ENCODE data around the gene S100P.
"Not testable (repeated sequence)": the region's sequence is repeated elsewhere in the genome, so short reads cannot be mapped to it uniquely, and the experiment has no call there.

S100P gene

GRCh38 chr4:6721121-6721520 is 27.4 kb downstream of the S100P start:
- Histone ChIP-seq H3K36me3 (ENCODE audit: control insufficient read depth in 4 of 4, insufficient read depth in 4 of 4, low read length in 3 of 4) (peaks cover 0 to 3% (median 0%) of the 10 kb centered on the region in 4 experiments), H3K27me3 (replicated peaks in 2 of 5; ENCODE audit: control insufficient read depth in 4 of 5, insufficient read depth in 5 of 5, low read length in 4 of 5) (no peaks in the 10 kb centered on the region), H3K4me1 (ENCODE audit: control extremely low read depth in 1 of 4, control insufficient read depth in 4 of 4, insufficient read depth in 4 of 4, low read length in 3 of 4) (peaks cover 8 to 19% (median 14%) of the 10 kb centered on the region in 4 experiments), H3K27ac (ENCODE audit: insufficient read depth in 1 of 2, low read depth in 1 of 2, low read length in 2 of 2, poor library complexity in 1 of 2, severe bottlenecking in 2 of 2) (no peak overlapping the region), H3K9me3 (ENCODE audit: control extremely low read depth in 1 of 5, control insufficient read depth in 4 of 5, insufficient read depth in 2 of 5, low read depth in 1 of 5, low read length in 4 of 5) (no peaks in the 10 kb centered on the region), H3K4me3 (ENCODE audit: control insufficient read depth in 1 of 7, extremely low read depth in 1 of 7, insufficient read depth in 4 of 7, low read depth in 2 of 7, low read length in 6 of 7) (no peak overlapping the region)
- ChIA-PET POLR2A (no interaction called here), CTCF (interaction anchor here (0.7 to 6.8 kb wide), 6 partner anchors 8 to 165 kb away, joined by 3 to 84 read pairs (median 6); no protein-coding TSS in a partner anchor)
- 99% methylated on average over 9 of the region's 10 CpGs for WGBS (ENCODE audit: insufficient coverage)
- no peak for DNase-seq

GRCh38 chr4:6722891-6723290 is 29.2 kb downstream of the S100P start:
- WGBS (ENCODE audit: insufficient coverage), result 97% methylated on average over 12 of the region's 12 CpGs
- Histone ChIP-seq H3K27me3 (replicated peaks in 2 of 5; ENCODE audit: control insufficient read depth in 4 of 5, insufficient read depth in 5 of 5, low read length in 4 of 5) (no peaks in the 10 kb centered on the region), H3K4me1 (ENCODE audit: control extremely low read depth in 1 of 4, control insufficient read depth in 4 of 4, insufficient read depth in 4 of 4, low read length in 3 of 4) (peaks cover 0 to 6% (median 2%) of the 10 kb centered on the region in 4 experiments), H3K4me3 (ENCODE audit: control insufficient read depth in 1 of 7, extremely low read depth in 1 of 7, insufficient read depth in 4 of 7, low read depth in 2 of 7, low read length in 6 of 7) (no peak overlapping the region), H3K36me3 (ENCODE audit: control insufficient read depth in 4 of 4, insufficient read depth in 4 of 4, low read length in 3 of 4) (peaks cover 0 to 3% (median 0%) of the 10 kb centered on the region in 4 experiments), H3K27ac (ENCODE audit: insufficient read depth in 1 of 2, low read depth in 1 of 2, low read length in 2 of 2, poor library complexity in 1 of 2, severe bottlenecking in 2 of 2) (no peak overlapping the region), H3K9me3 (ENCODE audit: control extremely low read depth in 1 of 5, control insufficient read depth in 4 of 5, insufficient read depth in 2 of 5, low read depth in 1 of 5, low read length in 4 of 5) (no peaks in the 10 kb centered on the region)
- ChIA-PET CTCF (interaction anchor here (1.6 to 2.2 kb wide), 3 partner anchors 56 to 163 kb away, joined by 3 to 8 read pairs (median 8); no protein-coding TSS in a partner anchor), POLR2A (no interaction called here)
- DNase-seq, result no peak

GRCh38 chr4:6723851-6724250 is 30.2 kb downstream of the S100P start:
- H3K27ac ChIP-seq (ENCODE audit: insufficient read depth in 1 of 2, low read depth in 1 of 2, low read length in 2 of 2, poor library complexity in 1 of 2, severe bottlenecking in 2 of 2), result no peak overlapping the region
- DNase-seq, result no peak
- POLR2A ChIA-PET, result no interaction called here
- H3K4me3 ChIP-seq (ENCODE audit: control insufficient read depth in 1 of 7, extremely low read depth in 1 of 7, insufficient read depth in 4 of 7, low read depth in 2 of 7, low read length in 6 of 7), result no peak overlapping the region
- no peaks in the 10 kb centered on the region for H3K36me3 ChIP-seq (ENCODE audit: control insufficient read depth in 4 of 4, insufficient read depth in 4 of 4, low read length in 3 of 4)
- peaks cover 0 to 6% (median 2%) of the 10 kb centered on the region in 4 experiments for H3K4me1 ChIP-seq (ENCODE audit: control extremely low read depth in 1 of 4, control insufficient read depth in 4 of 4, insufficient read depth in 4 of 4, low read length in 3 of 4)
- no peaks in the 10 kb centered on the region for H3K27me3 ChIP-seq (replicated peaks in 2 of 5; ENCODE audit: control insufficient read depth in 4 of 5, insufficient read depth in 5 of 5, low read length in 4 of 5)
- CTCF ChIA-PET, result interaction anchor here (1.6 to 1.8 kb wide), 2 partner anchors 55 to 150 kb away, joined by 3 to 8 read pairs; no protein-coding TSS in a partner anchor
- no peaks in the 10 kb centered on the region for H3K9me3 ChIP-seq (ENCODE audit: control extremely low read depth in 1 of 5, control insufficient read depth in 4 of 5, insufficient read depth in 2 of 5, low read depth in 1 of 5, low read length in 4 of 5)
- 99% methylated on average over 7 of the region's 8 CpGs for WGBS (ENCODE audit: insufficient coverage)

GRCh38 chr4:6724421-6725111 is 30.9 kb downstream of the S100P start:
- 94% methylated on average over 21 of the region's 21 CpGs for WGBS (ENCODE audit: insufficient coverage)
- Histone ChIP-seq H3K9me3 (ENCODE audit: control extremely low read depth in 1 of 5, control insufficient read depth in 4 of 5, insufficient read depth in 2 of 5, low read depth in 1 of 5, low read length in 4 of 5) (no peaks in the 10 kb centered on the region), H3K4me3 (ENCODE audit: control insufficient read depth in 1 of 7, extremely low read depth in 1 of 7, insufficient read depth in 4 of 7, low read depth in 2 of 7, low read length in 6 of 7) (no peak overlapping the region), H3K27me3 (replicated peaks in 2 of 5; ENCODE audit: control insufficient read depth in 4 of 5, insufficient read depth in 5 of 5, low read length in 4 of 5) (peaks cover 0 to under 1% (median 0%) of the 10 kb centered on the region in 5 experiments), H3K36me3 (ENCODE audit: control insufficient read depth in 4 of 4, insufficient read depth in 4 of 4, low read length in 3 of 4) (no peaks in the 10 kb centered on the region), H3K4me1 (ENCODE audit: control extremely low read depth in 1 of 4, control insufficient read depth in 4 of 4, insufficient read depth in 4 of 4, low read length in 3 of 4) (peaks cover 0 to 6% (median 2%) of the 10 kb centered on the region in 4 experiments), H3K27ac (ENCODE audit: insufficient read depth in 1 of 2, low read depth in 1 of 2, low read length in 2 of 2, poor library complexity in 1 of 2, severe bottlenecking in 2 of 2) (no peak overlapping the region)
- POLR2A ChIA-PET, result no interaction called here
- no peak for DNase-seq
- CTCF ChIA-PET, result interaction anchor here (1.0 to 1.6 kb wide), 2 partner anchors 54 to 161 kb away, joined by 3 read pairs; no protein-coding TSS in a partner anchor

- CTCF ChIA-PET, result interaction anchor here (1.0 kb wide), 1 partner anchor 161 kb away, joined by 3 read pairs; no protein-coding TSS in a partner anchor
- POLR2A ChIA-PET; H3K9me3 ChIP-seq (ENCODE audit: control extremely low read depth in 1 of 5, control insufficient read depth in 4 of 5, insufficient read depth in 2 of 5, low read depth in 1 of 5, low read length in 4 of 5); H3K27me3 ChIP-seq (replicated peaks in 2 of 5; ENCODE audit: control insufficient read depth in 4 of 5, insufficient read depth in 5 of 5, low read length in 4 of 5); H3K27ac ChIP-seq (ENCODE audit: insufficient read depth in 1 of 2, low read depth in 1 of 2, low read length in 2 of 2, poor library complexity in 1 of 2, severe bottlenecking in 2 of 2); H3K4me1 ChIP-seq (ENCODE audit: control extremely low read depth in 1 of 4, control insufficient read depth in 4 of 4, insufficient read depth in 4 of 4, low read length in 3 of 4); H3K4me3 ChIP-seq (ENCODE audit: control insufficient read depth in 1 of 7, extremely low read depth in 1 of 7, insufficient read depth in 4 of 7, low read depth in 2 of 7, low read length in 6 of 7); H3K36me3 ChIP-seq (ENCODE audit: control insufficient read depth in 4 of 4, insufficient read depth in 4 of 4, low read length in 3 of 4); DNase-seq: not testable (repeated sequence)
- WGBS (ENCODE audit: insufficient coverage), result 93% methylated on average over 11 of the region's 16 CpGs
These were observed 31.8 kb downstream of the S100P start for GRCh38 chr4:6725427-6725961.

- no peak for DNase-seq
- no peak overlapping the region for H3K27ac ChIP-seq (ENCODE audit: insufficient read depth in 1 of 2, low read depth in 1 of 2, low read length in 2 of 2, poor library complexity in 1 of 2, severe bottlenecking in 2 of 2)
- H3K9me3 ChIP-seq (ENCODE audit: control extremely low read depth in 1 of 5, control insufficient read depth in 4 of 5, insufficient read depth in 2 of 5, low read depth in 1 of 5, low read length in 4 of 5), result no peaks in the 10 kb centered on the region
- peaks cover 0 to 2% (median 0%) of the 10 kb centered on the region in 5 experiments for H3K27me3 ChIP-seq (replicated peaks in 2 of 5; ENCODE audit: control insufficient read depth in 4 of 5, insufficient read depth in 5 of 5, low read length in 4 of 5)
- POLR2A ChIA-PET, result no interaction called here
- H3K4me3 ChIP-seq (ENCODE audit: control insufficient read depth in 1 of 7, extremely low read depth in 1 of 7, insufficient read depth in 4 of 7, low read depth in 2 of 7, low read length in 6 of 7), result no peak overlapping the region
- 76% methylated on average over 23 of the region's 31 CpGs for WGBS (ENCODE audit: insufficient coverage)
- H3K36me3 ChIP-seq (ENCODE audit: control insufficient read depth in 4 of 4, insufficient read depth in 4 of 4, low read length in 3 of 4), result no peaks in the 10 kb centered on the region
- CTCF ChIA-PET, result interaction anchor here (0.8 to 1.3 kb wide), 2 partner anchors 10 to 342 kb away, joined by 3 to 4 read pairs; no protein-coding TSS in a partner anchor
- H3K4me1 ChIP-seq (ENCODE audit: control extremely low read depth in 1 of 4, control insufficient read depth in 4 of 4, insufficient read depth in 4 of 4, low read length in 3 of 4), result no peaks in the 10 kb centered on the region
These were observed 33.6 kb downstream of the S100P start for GRCh38 chr4:6727081-6727942.
